ENCODE measurements around the gene DDX1. TPM values are rescaled to one million over a fixed set of nuclear protein-coding genes. Genes with fewer than 3 reads are reported as not detected.

Gene DDX1
- total and polyA plus RNA-seq, 2 donors (not counting 1 experiment from before 2014, with no cell fraction given) = 54.3 to 176 TPM

GRCh38 chr2:15547115-15547876 lies 44.4 kb upstream of the DDX1 start:
- Histone ChIP-seq H3K4me3 (replicated peaks in 1 of 4; ENCODE audit: control extremely low read depth in 1 of 4, insufficient read depth in 1 of 4, low read depth in 3 of 4, low read length in 4 of 4) (no peak overlapping the region), H4K20me1 (ENCODE audit: control insufficient read depth, extremely low read depth, insufficient read depth, low read length) (no peaks in the 10 kb centered on the region), H3K27me3 (ENCODE audit: control insufficient read depth, insufficient read depth, low read length) (no peaks in the 10 kb centered on the region), H3K36me3 (ENCODE audit: control insufficient read depth, insufficient read depth, low read length) (no peaks in the 10 kb centered on the region), H3K9ac (ENCODE audit: insufficient read depth, low read length) (no peak overlapping the region), H3K79me2 (ENCODE audit: control insufficient read depth, insufficient read depth, low read length) (no peaks in the 10 kb centered on the region), H3K4me2 (ENCODE audit: extremely low read depth, insufficient read depth, low read length) (no peak overlapping the region), H2AFZ (ENCODE audit: low read length) (no peak overlapping the region), H3K9me3 (ENCODE audit: control insufficient read depth, insufficient read depth, low read depth, low read length) (no peaks in the 10 kb centered on the region), H3K4me1 (ENCODE audit: control insufficient read depth, extremely low read depth, insufficient read depth, low read length) (no peaks in the 10 kb centered on the region), H3K27ac (ENCODE audit: insufficient read depth, low read length) (no peak overlapping the region)
- peak in 1 of 2 donors; percentile 39 for DNase-seq (ENCODE audit: low read depth in 2 of 2)
- TF ChIP-seq EZH2 (IDR thresholded peaks at IDR 0.05; ENCODE audit: low read length, missing control alignments) (no peak), CTCF (conservative IDR thresholded peaks at IDR 0.05 in 1 of 2, IDR thresholded peaks at IDR 0.05 in 1 of 2; ENCODE audit: low read depth in 1 of 2, low read length in 2 of 2) (no peak)

GRCh38 chr2:15548974-15549373 lies 42.7 kb upstream of the DDX1 start:
- DNase-seq (ENCODE audit: low read depth in 2 of 2) = no peak
- no peak overlapping the region for H2AFZ ChIP-seq (ENCODE audit: low read length)
- no peak overlapping the region for H3K4me3 ChIP-seq (replicated peaks in 1 of 4; ENCODE audit: control extremely low read depth in 1 of 4, insufficient read depth in 1 of 4, low read depth in 3 of 4, low read length in 4 of 4)
- no peak overlapping the region for H3K4me2 ChIP-seq (ENCODE audit: extremely low read depth, insufficient read depth, low read length)
- no peaks in the 10 kb centered on the region for H3K36me3 ChIP-seq (ENCODE audit: control insufficient read depth, insufficient read depth, low read length)
- no peaks in the 10 kb centered on the region for H4K20me1 ChIP-seq (ENCODE audit: control insufficient read depth, extremely low read depth, insufficient read depth, low read length)
- H3K79me2 ChIP-seq (ENCODE audit: control insufficient read depth, insufficient read depth, low read length) = no peaks in the 10 kb centered on the region
- H3K27ac ChIP-seq (ENCODE audit: insufficient read depth, low read length) = no peak overlapping the region
- no peaks in the 10 kb centered on the region for H3K27me3 ChIP-seq (ENCODE audit: control insufficient read depth, insufficient read depth, low read length)
- no peak overlapping the region for H3K9ac ChIP-seq (ENCODE audit: insufficient read depth, low read length)
- no peaks in the 10 kb centered on the region for H3K4me1 ChIP-seq (ENCODE audit: control insufficient read depth, extremely low read depth, insufficient read depth, low read length)
- no peak for TF ChIP-seq EZH2 (IDR thresholded peaks at IDR 0.05; ENCODE audit: low read length, missing control alignments)
- TF ChIP-seq CTCF (conservative IDR thresholded peaks at IDR 0.05 in 1 of 2, IDR thresholded peaks at IDR 0.05 in 1 of 2; ENCODE audit: low read depth in 1 of 2, low read length in 2 of 2) = no peak
- H3K9me3 ChIP-seq (ENCODE audit: control insufficient read depth, insufficient read depth, low read depth, low read length) = no peaks in the 10 kb centered on the region

- no peak for TF ChIP-seq EZH2 (IDR thresholded peaks at IDR 0.05; ENCODE audit: low read length, missing control alignments)
- TF ChIP-seq CTCF (conservative IDR thresholded peaks at IDR 0.05 in 1 of 2, IDR thresholded peaks at IDR 0.05 in 1 of 2; ENCODE audit: low read depth in 1 of 2, low read length in 2 of 2) = no peak
Observed at GRCh38 chr2:15553519-15553918, 38.1 kb upstream of the DDX1 start.

More at GRCh38 chr2:15553519-15553918, 38.1 kb upstream of the DDX1 start:
- H3K9ac ChIP-seq (ENCODE audit: insufficient read depth, low read length) = no peak overlapping the region
- no peak overlapping the region for H3K27ac ChIP-seq (ENCODE audit: insufficient read depth, low read length)
- H3K4me1 ChIP-seq (ENCODE audit: control insufficient read depth, extremely low read depth, insufficient read depth, low read length) = no peaks in the 10 kb centered on the region
- no peak overlapping the region for H3K4me3 ChIP-seq (replicated peaks in 1 of 4; ENCODE audit: control extremely low read depth in 1 of 4, insufficient read depth in 1 of 4, low read depth in 3 of 4, low read length in 4 of 4)
- no peak overlapping the region for H2AFZ ChIP-seq (ENCODE audit: low read length)
- no peak overlapping the region for H3K4me2 ChIP-seq (ENCODE audit: extremely low read depth, insufficient read depth, low read length)
- H4K20me1 ChIP-seq (ENCODE audit: control insufficient read depth, extremely low read depth, insufficient read depth, low read length) = no peaks in the 10 kb centered on the region
- peaks cover 15% of the 10 kb centered on the region for H3K79me2 ChIP-seq (ENCODE audit: control insufficient read depth, insufficient read depth, low read length)
- DNase-seq (ENCODE audit: low read depth in 2 of 2) = peak in 1 of 2 donors; percentile 2
- H3K9me3 ChIP-seq (ENCODE audit: control insufficient read depth, insufficient read depth, low read depth, low read length) = no peaks in the 10 kb centered on the region
- H3K36me3 ChIP-seq (ENCODE audit: control insufficient read depth, insufficient read depth, low read length) = no peaks in the 10 kb centered on the region
- H3K27me3 ChIP-seq (ENCODE audit: control insufficient read depth, insufficient read depth, low read length) = no peaks in the 10 kb centered on the region
